Astrocyte of the cerebellum (primary cell): Measurements from ENCODE around the gene DDX43.

Experiments used
- DNase-seq: peaks from one replicate; pipeline ENCODE4 v3.0.0-alpha.2; 2011; ENCODE audit warnings: low read depth
- H3K4me3 ChIP-seq: 2 replicates; pipeline ENCODE4 v1.5.1; 2011; ENCODE audit warnings: mild to moderate bottlenecking, low read depth, low read length, moderate library complexity
- in situ Hi-C: cut with HindIII; loops from 2 replicates; pipeline ENCODE4 v1.10.0; 2017; ENCODE audit warnings: low sequenced_read_pairs
- TF ChIP-seq, protein P1 (sequence below): IDR thresholded peaks from 2 replicates; pipeline ENCODE4 v1.5.1; 2012; ENCODE audit warnings: low read length, low read depth, moderate library complexity, mild to moderate bottlenecking; ENCODE audit errors: missing control alignments

DDX43 gene

DNA sequence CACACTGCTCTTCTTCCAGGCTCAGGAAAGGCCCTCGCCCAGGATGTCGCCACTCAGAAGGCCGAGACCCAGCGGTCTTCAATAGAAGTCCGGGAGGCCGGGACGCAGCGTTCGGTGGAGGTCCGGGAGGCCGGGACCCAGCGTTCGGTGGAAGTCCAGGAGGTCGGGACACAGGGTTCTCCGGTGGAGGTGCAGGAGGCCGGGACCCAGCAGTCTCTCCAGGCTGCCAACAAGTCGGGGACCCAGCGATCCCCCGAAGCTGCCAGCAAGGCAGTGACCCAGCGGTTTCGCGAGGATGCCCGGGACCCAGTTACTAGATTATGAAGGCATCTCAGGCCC is 31.1 kb upstream of the DDX43 start:
- TF ChIP-seq, protein P1, sequence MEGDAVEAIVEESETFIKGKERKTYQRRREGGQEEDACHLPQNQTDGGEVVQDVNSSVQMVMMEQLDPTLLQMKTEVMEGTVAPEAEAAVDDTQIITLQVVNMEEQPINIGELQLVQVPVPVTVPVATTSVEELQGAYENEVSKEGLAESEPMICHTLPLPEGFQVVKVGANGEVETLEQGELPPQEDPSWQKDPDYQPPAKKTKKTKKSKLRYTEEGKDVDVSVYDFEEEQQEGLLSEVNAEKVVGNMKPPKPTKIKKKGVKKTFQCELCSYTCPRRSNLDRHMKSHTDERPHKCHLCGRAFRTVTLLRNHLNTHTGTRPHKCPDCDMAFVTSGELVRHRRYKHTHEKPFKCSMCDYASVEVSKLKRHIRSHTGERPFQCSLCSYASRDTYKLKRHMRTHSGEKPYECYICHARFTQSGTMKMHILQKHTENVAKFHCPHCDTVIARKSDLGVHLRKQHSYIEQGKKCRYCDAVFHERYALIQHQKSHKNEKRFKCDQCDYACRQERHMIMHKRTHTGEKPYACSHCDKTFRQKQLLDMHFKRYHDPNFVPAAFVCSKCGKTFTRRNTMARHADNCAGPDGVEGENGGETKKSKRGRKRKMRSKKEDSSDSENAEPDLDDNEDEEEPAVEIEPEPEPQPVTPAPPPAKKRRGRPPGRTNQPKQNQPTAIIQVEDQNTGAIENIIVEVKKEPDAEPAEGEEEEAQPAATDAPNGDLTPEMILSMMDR: no peak
- DNase-seq: no peak
- in situ Hi-C loops: no loop called here
- no peak overlapping the region for H3K4me3 ChIP-seq

DNA sequence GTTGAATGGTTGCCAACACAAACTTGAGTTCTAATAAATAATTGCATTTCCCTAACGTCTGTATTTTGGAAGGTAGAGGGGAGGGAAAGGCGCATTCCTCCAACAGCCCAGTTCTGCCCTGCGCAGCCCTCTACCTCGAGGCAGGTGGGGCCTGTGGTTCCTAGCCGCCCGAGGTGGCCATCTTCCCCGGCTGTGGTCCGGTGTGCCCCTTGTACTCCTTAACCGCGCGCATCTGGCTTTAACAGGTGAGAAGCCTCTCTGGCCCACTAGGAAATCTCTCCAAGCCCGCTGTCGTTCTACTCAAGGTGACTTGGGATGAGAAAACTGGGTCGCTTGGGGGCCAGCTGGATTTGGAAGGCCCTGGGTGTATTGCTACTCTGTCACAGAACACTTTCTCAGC is 30.5 kb upstream of the DDX43 start:
- TF ChIP-seq, protein P1: no peak
- DNase-seq: no peak
- in situ Hi-C loops: no loop called here
- H3K4me3 ChIP-seq: no peak overlapping the region

DNA sequence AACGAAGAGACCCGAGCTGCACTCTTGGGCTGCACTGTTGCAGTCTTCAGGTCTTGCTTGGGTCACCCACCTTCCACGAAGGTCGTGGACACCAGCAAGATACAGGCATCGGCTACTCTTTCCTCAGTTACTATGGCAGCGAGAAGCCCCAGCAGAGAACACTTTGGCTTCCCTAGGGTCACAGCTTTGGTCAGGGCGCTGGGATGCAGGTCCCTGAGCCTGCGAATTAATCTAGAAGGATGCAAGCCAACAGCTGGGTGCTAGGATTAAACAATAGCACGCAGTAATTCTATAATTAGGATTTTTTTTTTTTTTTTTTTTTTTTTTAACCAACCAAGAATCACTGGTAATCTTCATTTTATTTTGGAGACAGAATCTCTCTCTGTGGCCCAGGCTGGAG is 30.1 kb upstream of the DDX43 start:
- H3K4me3 ChIP-seq: no peak overlapping the region
- no peak for DNase-seq
- TF ChIP-seq, protein P1: no peak
- in situ Hi-C loops: no loop called here

DNA sequence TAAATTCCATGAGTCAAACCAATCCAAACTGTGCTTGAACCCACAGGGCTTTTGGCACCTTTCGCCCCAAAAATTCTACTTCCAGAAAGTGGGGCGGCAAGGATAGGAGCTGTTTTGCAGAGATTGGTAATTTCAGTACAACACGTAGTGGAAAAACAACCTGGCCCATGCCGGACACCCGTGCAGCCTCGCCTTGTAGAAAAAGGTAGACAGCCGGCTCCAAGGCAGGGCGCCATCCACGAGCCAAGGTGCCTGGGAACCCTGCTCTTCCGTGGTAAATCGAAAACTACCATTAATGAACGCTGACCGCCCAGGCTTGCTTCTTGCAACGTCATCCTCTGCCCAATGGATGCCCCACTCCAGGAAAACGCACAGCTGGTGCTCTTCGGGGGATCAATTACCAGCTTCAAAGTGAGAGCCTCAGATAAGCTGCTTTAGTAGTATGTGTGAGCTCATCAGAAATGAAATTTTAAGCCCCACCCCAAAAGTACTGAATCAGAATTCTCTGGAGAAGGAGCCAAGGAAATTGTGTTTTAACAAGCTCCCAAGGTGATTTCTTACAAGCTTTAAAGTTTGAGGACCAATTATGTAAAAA is 26.8 kb upstream of the DDX43 start:
- in situ Hi-C loops: no loop called here
- no peak for DNase-seq
- no peak overlapping the region for H3K4me3 ChIP-seq
- TF ChIP-seq, protein P1: no peak

DNA sequence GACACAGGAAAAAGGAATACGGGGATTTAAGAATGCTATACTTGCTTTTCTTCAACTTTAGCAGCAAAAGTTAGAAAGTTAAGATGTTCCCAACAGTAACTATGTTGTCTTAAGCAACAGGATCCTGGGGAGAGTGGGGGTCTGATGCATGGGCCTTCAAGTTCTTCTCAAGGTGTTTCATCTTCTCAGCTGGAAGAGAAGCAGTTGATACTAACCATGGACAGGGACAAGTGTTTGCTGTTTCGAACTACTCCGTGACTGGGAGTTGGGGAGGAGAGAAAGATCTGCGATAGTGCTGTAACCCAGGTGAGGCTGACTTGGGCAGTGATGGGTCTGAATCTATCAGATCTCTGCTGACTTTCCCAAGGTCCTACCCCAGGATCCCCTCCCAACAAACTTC is 26.0 kb upstream of the DDX43 start:
- in situ Hi-C loops: no loop called here
- TF ChIP-seq, protein P1: no peak

DNA sequence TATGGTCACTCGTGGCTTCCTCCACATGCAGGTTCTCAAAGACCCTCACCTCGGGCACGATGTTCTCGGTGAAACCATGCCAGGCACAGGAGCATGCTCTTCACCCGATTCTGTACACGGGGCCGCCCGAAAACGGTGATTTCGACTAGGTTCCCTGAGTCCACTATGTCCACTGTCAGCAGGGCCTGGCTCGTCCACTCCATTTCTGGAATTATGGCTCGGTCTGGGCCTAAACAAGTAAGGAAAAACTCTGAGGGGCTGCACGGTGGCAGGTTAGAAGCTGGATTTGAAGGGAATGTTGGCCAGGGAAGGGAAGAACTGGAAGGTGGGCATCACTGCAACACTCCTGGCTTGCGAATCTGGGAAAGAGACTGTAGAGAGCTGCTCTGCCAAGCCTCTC is 25.5 kb upstream of the DDX43 start:
- in situ Hi-C loops: no loop called here
- DNase-seq: no peak
- H3K4me3 ChIP-seq: no peak overlapping the region
- TF ChIP-seq, protein P1: no peak

More for the DNA sequence above, 26.0 kb upstream of the DDX43 start:
- no peak for DNase-seq
- H3K4me3 ChIP-seq: no peak overlapping the region

DNA sequence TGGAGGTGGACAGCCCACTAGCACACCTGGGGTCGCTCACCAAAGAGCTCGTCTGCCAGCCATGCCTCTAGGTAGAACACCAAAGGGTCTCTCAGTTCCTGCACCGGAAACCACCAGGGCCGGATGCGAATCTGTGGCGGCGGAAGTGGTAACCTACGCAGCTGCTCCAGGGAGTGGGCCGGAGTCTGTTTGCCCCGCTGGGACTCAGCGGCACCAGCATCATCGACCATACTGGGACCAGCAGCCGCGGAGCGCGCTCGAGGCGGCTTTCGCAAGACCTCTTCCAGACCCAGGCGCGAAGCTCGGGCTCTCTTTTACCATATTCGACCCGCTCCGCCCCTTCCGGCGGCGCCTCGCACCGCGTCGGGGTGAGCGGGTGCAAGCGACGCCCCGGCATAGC is 25.1 kb upstream of the DDX43 start, which contains the start of gene OOEP:
Gene OOEP, minus strand, starts transcription at position 335 of the 400 bp plus-strand sequence. Its CDS starts 105 bp downstream, at position 230.
- DNase-seq: no peak
- in situ Hi-C loops: no loop called here
- H3K4me3 ChIP-seq: no peak within 1 kb of the TSS
- TF ChIP-seq, protein P1: no peak
